Endodermal cell (in vitro differentiated cells): ENCODE data around the gene NT5DC1. TPM values are rescaled to one million over a fixed set of nuclear protein-coding genes. Genes with fewer than 3 reads are reported as not detected.
A peak's percentile ranks its signal among the peaks of the same experiment; 100 is the strongest.

Experiments
- DNase-seq: peaks from one replicate; pipeline ENCODE4 v3.0.0-alpha.2; 2017
- H3K27ac ChIP-seq: 2 replicates; pipeline ENCODE4 v1.5.1; 2013; ENCODE audit warnings: mild to moderate bottlenecking, low read depth, low read length, moderate library complexity
- H3K27me3 ChIP-seq: 2 replicates; pipeline ENCODE4 v1.6.1; 2013; ENCODE audit warnings: mild to moderate bottlenecking, low read length, moderate library complexity; ENCODE audit not compliant: insufficient read depth, control insufficient read depth, poor library complexity, severe bottlenecking
- H3K36me3 ChIP-seq: 2 replicates; pipeline ENCODE4 v1.7.0; 2013; ENCODE audit warnings: mild to moderate bottlenecking, low read length, moderate library complexity; ENCODE audit not compliant: control insufficient read depth, insufficient read depth
- H3K4me1 ChIP-seq: one replicate; pipeline ENCODE4 v1.7.0; 2013; ENCODE audit warnings: low read length; ENCODE audit not compliant: control insufficient read depth, insufficient read depth
- H3K4me3 ChIP-seq: 2 replicates; pipeline ENCODE4 v1.5.1; 2013; ENCODE audit warnings: mild to moderate bottlenecking, low read length, moderate library complexity
- H3K9ac ChIP-seq: 2 replicates; pipeline ENCODE4 v1.6.1; 2013; ENCODE audit warnings: mild to moderate bottlenecking, low read length, moderate library complexity; ENCODE audit not compliant: poor library complexity, severe bottlenecking; ENCODE audit errors: extremely low read depth
- H3K9me3 ChIP-seq: 2 replicates; pipeline ENCODE4 v1.6.1; 2013; ENCODE audit warnings: mild to moderate bottlenecking, low read length, moderate library complexity; ENCODE audit not compliant: control insufficient read depth
- H3K27ac Mint-ChIP-seq: 2 replicates; pipeline ENCODE4 v1.8.0; 2020; ENCODE audit warnings: mixed read lengths
- H3K27me3 Mint-ChIP-seq: 2 replicates; pipeline ENCODE4 v1.8.0; 2021; ENCODE audit warnings: mild to moderate bottlenecking, mixed read lengths; ENCODE audit not compliant: insufficient read depth
- H3K36me3 Mint-ChIP-seq: 2 replicates; pipeline ENCODE4 v1.8.0; 2020; ENCODE audit warnings: low read depth, mixed read lengths
- H3K4me1 Mint-ChIP-seq: 2 replicates; pipeline ENCODE4 v1.8.0; 2020; ENCODE audit warnings: mixed read lengths
- H3K4me3 Mint-ChIP-seq: 2 replicates; pipeline ENCODE4 v1.8.0; 2020; ENCODE audit warnings: mild to moderate bottlenecking, moderate library complexity, mixed read lengths
- H3K9me3 Mint-ChIP-seq: 2 replicates; pipeline ENCODE4 v1.8.0; 2020; ENCODE audit warnings: mild to moderate bottlenecking, mixed read lengths
- WGBS, 2 experiments: methylation state at CpG; one replicate each; pipeline versions ENCODE4 v1.1.5 to v1.1.7; 2013; ENCODE audit warnings: missing lambda C conversion rate in 2 of 2, mixed read lengths in 1 of 2; ENCODE audit not compliant: insufficient coverage in 1 of 2, insufficient read length in 1 of 2; 5-methylcytosine and 5-hydroxymethylcytosine counted together
- total RNA-seq, 2 donors: library from RNA; stranded (reverse); fragmentation: NEBNext Ultra II Directional in 1 of 2; extraction: Animal tissue kit (Norgen Biotek cat#: 25700) in 1 of 2; gene quantifications; 2 replicates in 1 of 2; 3 replicates in 1 of 2; pipeline ENCODE4 v1.2.1, GENCODE V29; 2021
- TF ChIP-seq, protein P1 (sequence below): fragments of 200-600 bp; sonication (generic); conservative IDR thresholded peaks from 2 replicates; pipeline ENCODE4 v1.5.0; 2021; ENCODE audit warnings: antibody characterized with exemption, mild to moderate bottlenecking

Gene NT5DC1
- total RNA-seq, 2 donors from 2014 or later = 83.0 to 136 TPM

DNA sequence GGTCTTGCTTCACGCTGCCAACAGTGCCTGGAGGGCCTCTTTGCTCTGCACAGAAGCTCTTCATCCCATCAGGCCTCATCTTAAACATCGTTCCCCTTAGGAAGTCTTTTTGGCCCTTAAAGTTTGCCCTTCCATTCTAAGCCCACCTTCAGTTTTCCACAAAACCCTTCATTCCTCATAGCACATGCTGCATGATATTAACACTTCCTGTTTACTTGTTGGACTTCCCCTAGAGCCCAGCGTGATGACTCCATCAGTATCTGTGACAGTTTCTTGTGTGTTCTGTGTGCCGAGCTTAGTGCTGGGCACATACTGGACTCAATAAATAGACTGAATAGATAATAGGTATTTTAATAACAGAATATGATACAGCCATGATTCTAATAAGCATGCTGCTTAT lies 2.2 kb downstream of the NT5DC1 start:
- H3K9ac ChIP-seq = no peak overlapping the region
- H3K4me1 ChIP-seq = peaks cover 33% of the 10 kb centered on the region
- H3K9me3 ChIP-seq = no peaks in the 10 kb centered on the region
- peak overlapping the region; percentile 86 for H3K4me3 ChIP-seq
- TF ChIP-seq, protein P1, sequence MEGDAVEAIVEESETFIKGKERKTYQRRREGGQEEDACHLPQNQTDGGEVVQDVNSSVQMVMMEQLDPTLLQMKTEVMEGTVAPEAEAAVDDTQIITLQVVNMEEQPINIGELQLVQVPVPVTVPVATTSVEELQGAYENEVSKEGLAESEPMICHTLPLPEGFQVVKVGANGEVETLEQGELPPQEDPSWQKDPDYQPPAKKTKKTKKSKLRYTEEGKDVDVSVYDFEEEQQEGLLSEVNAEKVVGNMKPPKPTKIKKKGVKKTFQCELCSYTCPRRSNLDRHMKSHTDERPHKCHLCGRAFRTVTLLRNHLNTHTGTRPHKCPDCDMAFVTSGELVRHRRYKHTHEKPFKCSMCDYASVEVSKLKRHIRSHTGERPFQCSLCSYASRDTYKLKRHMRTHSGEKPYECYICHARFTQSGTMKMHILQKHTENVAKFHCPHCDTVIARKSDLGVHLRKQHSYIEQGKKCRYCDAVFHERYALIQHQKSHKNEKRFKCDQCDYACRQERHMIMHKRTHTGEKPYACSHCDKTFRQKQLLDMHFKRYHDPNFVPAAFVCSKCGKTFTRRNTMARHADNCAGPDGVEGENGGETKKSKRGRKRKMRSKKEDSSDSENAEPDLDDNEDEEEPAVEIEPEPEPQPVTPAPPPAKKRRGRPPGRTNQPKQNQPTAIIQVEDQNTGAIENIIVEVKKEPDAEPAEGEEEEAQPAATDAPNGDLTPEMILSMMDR = no peak
- no peak overlapping the region for H3K27ac Mint-ChIP-seq
- peaks cover 70% of the 10 kb centered on the region for H3K4me1 Mint-ChIP-seq
- WGBS, 2 experiments = 94 to 95% methylated on average over 2 to 4 of the region's 4 CpGs
- peak overlapping the region; percentile 75 for H3K4me3 Mint-ChIP-seq
- H3K27me3 ChIP-seq = no peaks in the 10 kb centered on the region
- H3K27me3 Mint-ChIP-seq = no peaks in the 10 kb centered on the region
- H3K36me3 ChIP-seq = peaks cover 15% of the 10 kb centered on the region
- DNase-seq = no peak
- H3K27ac ChIP-seq = no peak overlapping the region
- H3K9me3 Mint-ChIP-seq = no peaks in the 10 kb centered on the region
- peaks cover 13% of the 10 kb centered on the region for H3K36me3 Mint-ChIP-seq

DNA sequence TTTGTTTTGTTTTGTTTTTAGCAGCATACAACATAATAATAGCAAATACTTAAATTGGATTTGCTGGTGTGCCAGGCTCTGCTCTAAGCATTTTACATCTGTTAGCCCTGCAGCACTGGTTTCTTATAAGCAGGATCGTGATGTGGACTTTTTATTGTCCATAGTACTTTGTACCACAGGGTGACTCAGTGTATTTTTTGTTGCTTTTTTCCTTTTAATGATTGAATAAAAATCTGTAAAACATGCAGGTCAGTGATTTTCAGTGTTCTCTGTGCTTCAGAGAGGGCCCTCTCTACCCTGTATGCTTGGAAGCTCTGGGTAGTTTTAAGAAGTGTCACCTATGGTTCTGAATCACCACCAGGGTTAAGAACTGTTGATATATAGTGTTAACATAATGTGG lies 4.0 kb downstream of the NT5DC1 start:
- H3K4me1 Mint-ChIP-seq = peaks cover 70% of the 10 kb centered on the region
- peaks cover 27% of the 10 kb centered on the region for H3K36me3 Mint-ChIP-seq
- no peaks in the 10 kb centered on the region for H3K27me3 ChIP-seq
- H3K27me3 Mint-ChIP-seq = no peaks in the 10 kb centered on the region
- peak overlapping the region; percentile 8 for H3K4me3 Mint-ChIP-seq
- no peaks in the 10 kb centered on the region for H3K9me3 Mint-ChIP-seq
- H3K9ac ChIP-seq = no peak overlapping the region
- H3K27ac Mint-ChIP-seq = peak overlapping the region; percentile 98
- peaks cover 31% of the 10 kb centered on the region for H3K36me3 ChIP-seq
- WGBS, 2 experiments = 79 to 100% methylated on average over 1 of the region's 1 CpG
- peaks cover 33% of the 10 kb centered on the region for H3K4me1 ChIP-seq
- no peaks in the 10 kb centered on the region for H3K9me3 ChIP-seq
- no peak overlapping the region for H3K27ac ChIP-seq
- DNase-seq = no peak
- TF ChIP-seq, protein P1 = no peak
- H3K4me3 ChIP-seq = peak overlapping the region; percentile 34

DNA sequence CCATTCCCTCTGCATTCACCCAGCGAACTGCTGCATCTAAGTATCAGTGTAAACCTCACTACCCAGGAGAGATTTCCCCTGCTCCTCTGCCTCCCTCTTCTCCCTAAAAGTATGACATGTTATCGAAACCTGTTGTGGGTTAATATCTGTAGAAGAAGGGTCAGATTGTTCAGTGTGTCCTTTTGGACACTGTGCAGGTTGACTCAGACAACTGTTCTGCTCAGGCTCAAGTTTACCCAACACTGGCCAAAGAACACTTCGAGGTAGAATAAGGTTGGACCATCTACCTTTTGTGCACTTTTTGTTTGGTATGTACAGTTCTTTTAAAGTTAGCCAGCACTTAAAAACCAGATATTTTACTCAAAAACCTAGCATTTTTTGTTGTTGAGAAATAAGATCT lies 4.6 kb downstream of the NT5DC1 start:
- TF ChIP-seq, protein P1 = no peak
- H3K27ac ChIP-seq = no peak overlapping the region
- Mint-ChIP-seq H3K27me3 (no peaks in the 10 kb centered on the region), H3K4me1 (peaks cover 68% of the 10 kb centered on the region), H3K9me3 (no peaks in the 10 kb centered on the region), H3K27ac (peak overlapping the region; percentile 98), H3K36me3 (peaks cover 29% of the 10 kb centered on the region), H3K4me3 (no peak overlapping the region)
- no peaks in the 10 kb centered on the region for H3K27me3 ChIP-seq
- no peak for DNase-seq
- peaks cover 33% of the 10 kb centered on the region for H3K36me3 ChIP-seq
- H3K4me3 ChIP-seq = peak overlapping the region; percentile 34
- H3K4me1 ChIP-seq = peaks cover 33% of the 10 kb centered on the region
- no peaks in the 10 kb centered on the region for H3K9me3 ChIP-seq
- no peak overlapping the region for H3K9ac ChIP-seq
- whole genome bisulfite sequencing, 2 experiments = 92% methylated on average over 3 of the region's 3 CpGs; no CpG with 5 or more reads in 1 of the 2 experiments
